Melanocyte of skin (primary cell): ENCODE data around the gene SHOC2. TPM values are rescaled to one million over a fixed set of nuclear protein-coding genes. Genes with fewer than 3 reads are reported as not detected.

Experiments used
- small RNA-seq, 2 donors: library from RNA; depleted of rRNA; stranded (forward); fragments of <200 nt; gene quantifications; one replicate each; pipeline ENCODE3, GENCODE V24; 2012
- total RNA-seq, 2 donors: library from RNA; depleted of rRNA; stranded (reverse); fragments of >200 nt; gene quantifications; 2 replicates each; pipeline ENCODE4 v1.2.3, GENCODE V29; 2012

The SHOC2 gene
- 10 to 100 TPM; 25.5 to 33.6 TPM for total RNA-seq

GRCh38 chr10:110919349-110919931, at the start of gene SHOC2:
SHOC2 (plus strand) TSS chr10:110919604; CDS start chr10:110964359, 44,755 bp downstream.

GRCh38 chr10:110871298-110872084, 47.9 kb upstream of the SHOC2 start, which contains the start of gene PDCD4:
PDCD4 (plus strand) TSS chr10:110871928; CDS start chr10:110876028, 4,100 bp downstream.

GRCh38 chr10:110918643-110919348, 608 bp upstream of the SHOC2 start, which contains the start of gene BBIP1:
BBIP1 (minus strand) TSS chr10:110919180; CDS start chr10:110918157, 1,023 bp downstream.

Small RNA genes lying within 50 kb of the gene (small RNA-seq; reads per million reads assigned to genes)
- gene MIR548E = 0.39 to 0.87 reads per million in 2 donors

Other genes starting within 250 kb of the SHOC2 start
- gene PDCD4, start 47.7 kb upstream of the SHOC2 start, total RNA-seq = 10 to 100 TPM; 16.0 to 16.5 TPM
- gene BBIP1, start 424 bp upstream of the SHOC2 start, total RNA-seq = 10 to 100 TPM; 15.7 to 19.6 TPM
- under 1 TPM in 1 of 2 donors, not detected in 1; under 0.01 TPM for gene ADRA2A, start 157.4 kb downstream of the SHOC2 start, total RNA-seq